HepG2 (cell line): ENCODE results near the gene C20orf96. TPM values are rescaled to one million over a fixed set of nuclear protein-coding genes. Genes with fewer than 3 reads are reported as not detected.

Source experiments
- CSRNP2 ChIP-seq: sonication (generic); formaldehyde crosslinking; conservative IDR thresholded peaks from 2 replicates; pipeline ENCODE4 v1.8.0; 2022; ENCODE audit warnings: low read depth, missing genetic modification reagents
- DMAP1 ChIP-seq: IDR thresholded peaks from 2 replicates; pipeline ENCODE4 v1.6.1; 2016
- GPBP1L1 ChIP-seq: sonication (generic); formaldehyde crosslinking; IDR thresholded peaks from 2 replicates; pipeline ENCODE4 v1.5.0; 2020; ENCODE audit warnings: mild to moderate bottlenecking, missing genetic modification reagents
- MBD4 ChIP-seq: IDR thresholded peaks from 2 replicates; pipeline ENCODE4 v1.6.1; 2012; ENCODE audit warnings: low read length, inconsistent platforms, borderline replicate concordance
- MIER2 ChIP-seq: IDR thresholded peaks from 2 replicates; pipeline ENCODE4 v1.6.1; 2016; ENCODE audit warnings: missing biosample characterization, missing genetic modification reagents
- NCOA2 ChIP-seq: sonication (generic); formaldehyde crosslinking; IDR thresholded peaks from 2 replicates; pipeline ENCODE4 v1.8.0; 2022; ENCODE audit warnings: inconsistent platforms
- RELA ChIP-seq: sonication (generic); formaldehyde crosslinking; IDR thresholded peaks from 2 replicates; pipeline ENCODE4 v1.4.0; 2020; ENCODE audit warnings: missing genetic modification reagents
- SOX6 ChIP-seq, 2 experiments: fragments of 450-650 bp in 1 of 2; sonication (generic) in 1 of 2; formaldehyde crosslinking in 1 of 2; IDR thresholded peaks; 2 replicates each; pipeline versions ENCODE4 v1.4.0 to v1.6.1; 2017 to 2020; ENCODE audit warnings: antibody characterized with exemption in 1 of 2, mild to moderate bottlenecking in 1 of 2, missing genetic modification reagents in 1 of 2
- UBTF ChIP-seq: sonication (generic); formaldehyde crosslinking; IDR thresholded peaks from 2 replicates; pipeline ENCODE4 v1.4.0; 2020; ENCODE audit warnings: mild to moderate bottlenecking, missing genetic modification reagents
- ZBTB26 ChIP-seq: IDR thresholded peaks from 2 replicates; pipeline ENCODE4 v1.6.1; 2016; ENCODE audit warnings: missing compliant biosample characterization, missing genetic modification reagents, borderline replicate concordance
- ZFP41 ChIP-seq: sonication (generic); formaldehyde crosslinking; IDR thresholded peaks from 2 replicates; pipeline ENCODE4 v1.4.0; 2020; ENCODE audit warnings: mild to moderate bottlenecking, missing genetic modification reagents, borderline replicate concordance
- ZFYVE20 ChIP-seq: sonication (generic); formaldehyde crosslinking; IDR thresholded peaks from 2 replicates; pipeline ENCODE4 v1.8.0; 2023; ENCODE audit warnings: low read depth, mild to moderate bottlenecking, moderate library complexity, missing genetic modification reagents, borderline replicate concordance
- ZNF251 ChIP-seq: sonication (generic); formaldehyde crosslinking; IDR thresholded peaks from 2 replicates; pipeline ENCODE4 v1.9.0; 2021; ENCODE audit warnings: mild to moderate bottlenecking, missing genetic modification reagents
- ZNF615 ChIP-seq: sonication (generic); formaldehyde crosslinking; IDR thresholded peaks from 2 replicates; pipeline ENCODE4 v1.5.0; 2020; ENCODE audit warnings: mild to moderate bottlenecking, missing genetic modification reagents, borderline replicate concordance
- ZNF672 ChIP-seq: sonication (generic); formaldehyde crosslinking; IDR thresholded peaks from 2 replicates; pipeline ENCODE4 v1.8.1; 2022; ENCODE audit warnings: missing genetic modification reagents
- ZZZ3 ChIP-seq: sonication (generic); formaldehyde crosslinking; IDR thresholded peaks from 2 replicates; pipeline ENCODE4 v1.4.0; 2020; ENCODE audit warnings: missing genetic modification reagents, mild to moderate bottlenecking, borderline replicate concordance
- polyA plus RNA-seq, 8 experiments: library from polyadenylated mRNA; depleted of rRNA in 3 of 8; stranded (reverse) in 7 of 8; unstranded in 1 of 8; fragments of >200 nt; fragmentation: Illumina TruSeq in 4 of 8; extraction: Trizol in 4 of 8; gene quantifications; 2 replicates each; pipeline versions ENCODE4 v1.2.1 to v1.2.3, GENCODE V29; 2011 to 2016; ENCODE audit warnings: low read depth in 4 of 8, missing spikeins in 1 of 8, mixed read lengths in 1 of 8; ENCODE audit not compliant: insufficient read depth in 1 of 8
- total RNA-seq, 5 experiments: library from RNA; depleted of rRNA; stranded (reverse); fragments of >200 nt; fragmentation: Illumina TruSeq; extraction: Trizol; gene quantifications; 2 replicates each; pipeline ENCODE4 v1.2.3, GENCODE V29; 2016; ENCODE audit warnings: low read depth in 1 of 5
- TF ChIP-seq, protein P1 (sequence below): sonication (generic); formaldehyde crosslinking; IDR thresholded peaks from 2 replicates; pipeline ENCODE4 v1.4.0; 2020; ENCODE audit warnings: mild to moderate bottlenecking, missing genetic modification reagents, borderline replicate concordance

The C20orf96 gene
- total and polyA plus RNA-seq, 2 of the 13 experiments (the other 11 are each of a cell fraction or from before 2014, with no cell fraction given): 3.8 to 20.6 TPM

DNA sequence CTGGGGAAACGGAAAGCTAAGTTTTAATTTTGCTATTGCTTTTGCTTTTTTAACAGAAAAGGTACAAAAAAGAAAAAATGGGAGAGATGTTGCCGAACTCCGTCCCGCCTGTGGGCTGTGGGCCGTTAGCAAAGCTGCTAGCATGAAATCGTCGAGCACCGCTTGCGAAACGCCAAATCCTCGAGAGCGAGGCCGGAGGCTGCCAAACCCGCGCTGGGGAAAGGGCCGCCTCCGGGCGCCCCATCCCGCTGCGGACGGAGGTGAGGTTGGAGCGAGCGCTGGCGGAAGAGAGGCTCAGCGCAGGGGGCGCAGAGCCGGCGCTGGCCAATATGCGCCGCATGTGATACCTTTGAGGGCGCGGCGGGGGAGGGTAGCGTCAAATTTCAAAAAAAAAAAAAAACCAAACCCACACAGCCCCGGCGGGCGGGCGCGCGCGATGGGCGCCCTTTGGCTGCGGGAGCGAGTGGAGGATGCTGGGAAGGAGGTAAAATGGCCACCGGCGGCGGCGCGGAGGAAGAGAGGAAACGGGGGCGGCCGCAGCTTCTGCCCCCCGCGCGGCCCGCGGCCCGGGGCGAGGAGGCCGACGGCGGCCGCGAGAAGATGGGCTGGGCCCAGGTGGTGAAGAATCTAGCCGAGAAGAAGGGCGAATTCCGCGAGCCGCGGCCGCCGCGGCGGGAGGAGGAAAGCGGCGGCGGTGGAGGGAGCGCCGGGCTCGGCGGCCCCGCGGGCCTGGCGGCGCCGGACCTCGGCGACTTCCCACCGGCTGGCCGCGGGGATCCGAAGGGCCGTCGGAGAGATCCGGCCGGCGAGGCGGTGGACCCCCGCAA lies 6.8 kb upstream of the C20orf96 start, which contains the start of gene ZCCHC3 (continued):
- TF ChIP-seq, protein P1, sequence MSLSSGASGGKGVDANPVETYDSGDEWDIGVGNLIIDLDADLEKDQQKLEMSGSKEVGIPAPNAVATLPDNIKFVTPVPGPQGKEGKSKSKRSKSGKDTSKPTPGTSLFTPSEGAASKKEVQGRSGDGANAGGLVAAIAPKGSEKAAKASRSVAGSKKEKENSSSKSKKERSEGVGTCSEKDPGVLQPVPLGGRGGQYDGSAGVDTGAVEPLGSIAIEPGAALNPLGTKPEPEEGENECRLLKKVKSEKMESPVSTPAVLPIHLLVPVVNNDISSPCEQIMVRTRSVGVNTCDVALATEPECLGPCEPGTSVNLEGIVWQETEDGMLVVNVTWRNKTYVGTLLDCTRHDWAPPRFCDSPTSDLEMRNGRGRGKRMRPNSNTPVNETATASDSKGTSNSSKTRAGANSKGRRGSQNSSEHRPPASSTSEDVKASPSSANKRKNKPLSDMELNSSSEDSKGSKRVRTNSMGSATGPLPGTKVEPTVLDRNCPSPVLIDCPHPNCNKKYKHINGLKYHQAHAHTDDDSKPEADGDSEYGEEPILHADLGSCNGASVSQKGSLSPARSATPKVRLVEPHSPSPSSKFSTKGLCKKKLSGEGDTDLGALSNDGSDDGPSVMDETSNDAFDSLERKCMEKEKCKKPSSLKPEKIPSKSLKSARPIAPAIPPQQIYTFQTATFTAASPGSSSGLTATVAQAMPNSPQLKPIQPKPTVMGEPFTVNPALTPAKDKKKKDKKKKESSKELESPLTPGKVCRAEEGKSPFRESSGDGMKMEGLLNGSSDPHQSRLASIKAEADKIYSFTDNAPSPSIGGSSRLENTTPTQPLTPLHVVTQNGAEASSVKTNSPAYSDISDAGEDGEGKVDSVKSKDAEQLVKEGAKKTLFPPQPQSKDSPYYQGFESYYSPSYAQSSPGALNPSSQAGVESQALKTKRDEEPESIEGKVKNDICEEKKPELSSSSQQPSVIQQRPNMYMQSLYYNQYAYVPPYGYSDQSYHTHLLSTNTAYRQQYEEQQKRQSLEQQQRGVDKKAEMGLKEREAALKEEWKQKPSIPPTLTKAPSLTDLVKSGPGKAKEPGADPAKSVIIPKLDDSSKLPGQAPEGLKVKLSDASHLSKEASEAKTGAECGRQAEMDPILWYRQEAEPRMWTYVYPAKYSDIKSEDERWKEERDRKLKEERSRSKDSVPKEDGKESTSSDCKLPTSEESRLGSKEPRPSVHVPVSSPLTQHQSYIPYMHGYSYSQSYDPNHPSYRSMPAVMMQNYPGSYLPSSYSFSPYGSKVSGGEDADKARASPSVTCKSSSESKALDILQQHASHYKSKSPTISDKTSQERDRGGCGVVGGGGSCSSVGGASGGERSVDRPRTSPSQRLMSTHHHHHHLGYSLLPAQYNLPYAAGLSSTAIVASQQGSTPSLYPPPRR (CRISPR knock-in tag): peak; percentile 86
- TF ChIP-seq MBD4: no peak
- no peak for TF ChIP-seq CSRNP2
- peak; percentile 74; the same call in 1 of the 2 replicates for TF ChIP-seq ZZZ3 (CRISPR knock-in tag)
- TF ChIP-seq DMAP1 (CRISPR knock-in tag): peak; percentile 94
- TF ChIP-seq ZBTB26 (CRISPR knock-in tag): peak; percentile 95
- peak; percentile 85 for TF ChIP-seq NCOA2
- no peak for TF ChIP-seq ZFYVE20 (CRISPR knock-in tag)
- TF ChIP-seq ZNF615: peak; percentile 90; the same call in 1 of the 2 replicates
- peak; percentile 100 for TF ChIP-seq UBTF (CRISPR knock-in tag)
- TF ChIP-seq SOX6 (IDR thresholded peaks at IDR 0.05): no peak
- TF ChIP-seq SOX6 (CRISPR knock-in tag; IDR thresholded peaks at IDR 0.05): peak; percentile 94
- TF ChIP-seq RELA: peak; percentile 97
- peak; percentile 69; the same call in 1 of the 2 replicates for TF ChIP-seq ZFP41 (CRISPR knock-in tag)
- no peak for TF ChIP-seq GPBP1L1 (CRISPR knock-in tag)
- TF ChIP-seq MIER2 (CRISPR knock-in tag): peak; percentile 90
- TF ChIP-seq ZNF251 (CRISPR knock-in tag): peak; percentile 84; the same call in 1 of the 2 replicates
- TF ChIP-seq ZNF672 (CRISPR knock-in tag): no peak
